Vagina (tissue), 2 donors: ENCODE data around the gene ADRM1. TPM values are rescaled to one million over a fixed set of nuclear protein-coding genes. Genes with fewer than 3 reads are reported as not detected.

Experiments
- DNase-seq, 2 donors: peaks; one replicate each; pipeline ENCODE4 v3.0.0-alpha.2; 2017; ENCODE audit errors: extremely low spot score in 2 of 2
- H3K27ac ChIP-seq: fragments of 200-600 bp; sonication (generic); one replicate; pipeline ENCODE4 v1.5.1; 2019
- H3K27me3 ChIP-seq: fragments of 200-600 bp; sonication (generic); one replicate; pipeline ENCODE4 v1.5.1; 2019
- H3K36me3 ChIP-seq, 2 donors: fragments of 200-600 bp; sonication (generic); one replicate each; pipeline ENCODE4 v1.5.1; 2017 to 2019
- H3K4me1 ChIP-seq: fragments of 200-600 bp; sonication (generic); one replicate; pipeline ENCODE4 v1.5.1; 2019
- H3K4me3 ChIP-seq, 2 donors: fragments of 200-600 bp; sonication (generic); 1 replicate in 1 of 2; 2 replicates in 1 of 2; pipeline ENCODE4 v1.5.1; 2016 to 2019
- H3K9me3 ChIP-seq: fragments of 200-600 bp; sonication (generic); one replicate; pipeline ENCODE4 v1.5.1; 2019
- CTCF ChIP-seq, 3 experiments: fragments of 450-650 bp in 2 of 3; fragments of 200-600 bp in 1 of 3; sonication (generic) in 1 of 3; IDR thresholded peaks; one replicate each; pipeline ENCODE4 v1.5.1; 2017 to 2019; ENCODE audit warnings: antibody characterized with exemption in 3 of 3, mild to moderate bottlenecking in 2 of 3, moderate library complexity in 2 of 3
- POLR2A ChIP-seq, 2 donors: fragments of 450-650 bp; IDR thresholded peaks; one replicate each; pipeline ENCODE4 v1.6.1; 2017; ENCODE audit warnings: antibody characterized with exemption in 2 of 2, mild to moderate bottlenecking in 2 of 2, moderate library complexity in 2 of 2
- POLR2AphosphoS5 ChIP-seq, 2 donors: sonication (generic); formaldehyde crosslinking; IDR thresholded peaks; one replicate each; pipeline ENCODE4 v1.9.0; 2017; ENCODE audit warnings: antibody characterized with exemption in 2 of 2, mild to moderate bottlenecking in 2 of 2, low read depth in 1 of 2; ENCODE audit not compliant: insufficient read depth in 1 of 2
- intact Hi-C: fragments of 100-400 bp; cut with DNase I; formaldehyde crosslinking; loops from one replicate; pipeline ENCODE4 v1.15.1; 2023
- total RNA-seq: library from RNA; depleted of rRNA; stranded (reverse); fragments of >200 nt; gene quantifications from one replicate; pipeline ENCODE4 v1.2.3, GENCODE V29; 2016

ADRM1 gene
- total RNA-seq, 1 donor from 2014 or later = 110 TPM

- Histone ChIP-seq H3K27me3 (no peaks in the 10 kb centered on the region), H3K4me3 (no peak overlapping the region), H3K4me1 (no peaks in the 10 kb centered on the region), H3K36me3 (peaks cover 0 to 48% of the 10 kb centered on the region in 2 donors), H3K9me3 (no peaks in the 10 kb centered on the region), H3K27ac (no peak overlapping the region)
- intact Hi-C loops = no loop called here
- no peak for DNase-seq
- no peak for TF ChIP-seq POLR2A (IDR thresholded peaks at IDR 0.05)
- no peak for TF ChIP-seq CTCF (IDR thresholded peaks at IDR 0.05)
- no peak for TF ChIP-seq POLR2AphosphoS5 (IDR thresholded peaks at IDR 0.05; ENCODE audit: insufficient read depth in 1 of 2, low read depth in 1 of 2)
These were observed 24.3 kb downstream of the ADRM1 start for GRCh38 chr20:62326959-62327725.

- H3K36me3 ChIP-seq = peaks cover 0 to 56% of the 10 kb centered on the region in 2 donors
- TF ChIP-seq CTCF (IDR thresholded peaks at IDR 0.05) = no peak
- no peak for TF ChIP-seq POLR2A (IDR thresholded peaks at IDR 0.05)
- no peak for TF ChIP-seq POLR2AphosphoS5 (IDR thresholded peaks at IDR 0.05; ENCODE audit: insufficient read depth in 1 of 2, low read depth in 1 of 2)
- H3K9me3 ChIP-seq = no peaks in the 10 kb centered on the region
- H3K27ac ChIP-seq = no peak overlapping the region
- no peaks in the 10 kb centered on the region for H3K4me1 ChIP-seq
- no peak overlapping the region for H3K4me3 ChIP-seq
- H3K27me3 ChIP-seq = no peaks in the 10 kb centered on the region
- intact Hi-C loops = no loop called here
- DNase-seq = no peak
These were observed 25.1 kb downstream of the ADRM1 start for GRCh38 chr20:62327726-62328495.

GRCh38 chr20:62328684-62329388 lies 26.0 kb downstream of the ADRM1 start:
- no peaks in the 10 kb centered on the region for H3K4me1 ChIP-seq
- H3K36me3 ChIP-seq = peaks cover 0 to 62% of the 10 kb centered on the region in 2 donors
- no peak overlapping the region for H3K4me3 ChIP-seq
- intact Hi-C loops = no loop called here
- no peak overlapping the region for H3K27ac ChIP-seq
- TF ChIP-seq POLR2AphosphoS5 (IDR thresholded peaks at IDR 0.05; ENCODE audit: insufficient read depth in 1 of 2, low read depth in 1 of 2) (no peak), POLR2A (IDR thresholded peaks at IDR 0.05) (no peak), CTCF (IDR thresholded peaks at IDR 0.05) (no peak)
- DNase-seq = no peak
- no peaks in the 10 kb centered on the region for H3K9me3 ChIP-seq
- no peaks in the 10 kb centered on the region for H3K27me3 ChIP-seq

- H3K27ac ChIP-seq = no peak overlapping the region
- intact Hi-C loops = no loop called here
- no peak for TF ChIP-seq POLR2AphosphoS5 (IDR thresholded peaks at IDR 0.05; ENCODE audit: insufficient read depth in 1 of 2, low read depth in 1 of 2)
- TF ChIP-seq CTCF (IDR thresholded peaks at IDR 0.05) = no peak
- TF ChIP-seq POLR2A (IDR thresholded peaks at IDR 0.05) = no peak
These were observed 26.9 kb downstream of the ADRM1 start for GRCh38 chr20:62329389-62330377.

More at GRCh38 chr20:62329389-62330377, 26.9 kb downstream of the ADRM1 start:
- Histone ChIP-seq H3K36me3 (peaks cover 0 to 69% of the 10 kb centered on the region in 2 donors), H3K27me3 (no peaks in the 10 kb centered on the region), H3K9me3 (no peaks in the 10 kb centered on the region), H3K4me3 (no peak overlapping the region), H3K4me1 (no peaks in the 10 kb centered on the region)
- DNase-seq = no peak
